Activated naive CD4-positive, alpha-beta T cell treated with anti-CD3 and anti-CD28 coated beads, Interleukin-2, amount 50 U/mL, for 72 hours (primary cell): ENCODE data around the gene RABL6. TPM values are rescaled to one million over a fixed set of nuclear protein-coding genes. Genes with fewer than 3 reads are reported as not detected.
"Not testable (repeated sequence)": the region's sequence is repeated elsewhere in the genome, so short reads cannot be mapped to it uniquely, and the experiment has no call there.

Experiments used
- ATAC-seq, 2 donors: fragments of 150-1000 bp; cut with Tn5 transposase; 2 replicates each; pipeline ENCODE4 v1.10.0; 2021; ENCODE audit warnings: mild to moderate bottlenecking in 2 of 2, moderate library complexity in 2 of 2
- DNase-seq, 2 donors: peaks; one replicate each; pipeline ENCODE4 v3.0.0; 2021 to 2022; ENCODE audit warnings: low spot score in 2 of 2
- H3K27ac Mint-ChIP-seq, 2 donors: one replicate each; pipeline ENCODE4 v1.8.0; 2022; ENCODE audit warnings: mild to moderate bottlenecking in 2 of 2, mixed read lengths in 2 of 2
- H3K36me3 Mint-ChIP-seq, 2 donors: one replicate each; pipeline ENCODE4 v1.8.0; 2022; ENCODE audit warnings: mixed read lengths in 2 of 2
- H3K9me3 Mint-ChIP-seq, 2 donors: one replicate each; pipeline ENCODE4 v1.8.0; 2022; ENCODE audit warnings: mixed read lengths in 2 of 2
- total RNA-seq, 2 donors: library from RNA; stranded (reverse); gene quantifications; one replicate each; pipeline ENCODE4 v1.2.3, GENCODE V29; 2022

Gene RABL6
- total RNA-seq, 2 donors from 2014 or later = 79.3 to 101 TPM

- Mint-ChIP-seq H3K36me3 (peaks cover 0 to 6% of the 10 kb centered on the region in 2 donors), H3K9me3 (no peaks in the 10 kb centered on the region), H3K27ac (no peak overlapping the region)
- DNase-seq (peak in 1 of 2 donors; percentile 52), ATAC-seq (no peak)
Measured at GRCh38 chr9:136823136-136824046, 15.6 kb downstream of the RABL6 start.

GRCh38 chr9:136824496-136825225 is 16.9 kb downstream of the RABL6 start:
- H3K27ac Mint-ChIP-seq = no peak overlapping the region
- H3K9me3 Mint-ChIP-seq = no peaks in the 10 kb centered on the region
- no peak for ATAC-seq
- peak in 1 of 2 donors; percentile 49 for DNase-seq
- H3K36me3 Mint-ChIP-seq = peaks cover 0 to 6% of the 10 kb centered on the region in 2 donors

- no peak overlapping the region for H3K27ac Mint-ChIP-seq
- peaks cover 0 to 6% of the 10 kb centered on the region in 2 donors for H3K36me3 Mint-ChIP-seq
- ATAC-seq = no peak
- H3K9me3 Mint-ChIP-seq = no peaks in the 10 kb centered on the region
- DNase-seq = no peak
Measured at GRCh38 chr9:136825295-136826187, 17.8 kb downstream of the RABL6 start.

- no peak overlapping the region for H3K27ac Mint-ChIP-seq
- no peaks in the 10 kb centered on the region for H3K9me3 Mint-ChIP-seq
- peaks cover 0 to under 1% of the 10 kb centered on the region in 2 donors for H3K36me3 Mint-ChIP-seq
- no peak for ATAC-seq
- DNase-seq = no peak
Measured at GRCh38 chr9:136826188-136826541, 18.4 kb downstream of the RABL6 start.

- no peaks in the 10 kb centered on the region for H3K36me3 Mint-ChIP-seq
- no peak overlapping the region for H3K27ac Mint-ChIP-seq
- H3K9me3 Mint-ChIP-seq = no peaks in the 10 kb centered on the region
- no peak for ATAC-seq
- DNase-seq = no peak
Measured at GRCh38 chr9:136826703-136827582, 19.2 kb downstream of the RABL6 start.

- ATAC-seq (no peak), DNase-seq (no peak)
- Mint-ChIP-seq H3K9me3 (no peaks in the 10 kb centered on the region), H3K27ac (no peak overlapping the region), H3K36me3 (no peaks in the 10 kb centered on the region)
Measured at GRCh38 chr9:136827794-136828473, 20.2 kb downstream of the RABL6 start.

- Mint-ChIP-seq H3K27ac (no peak overlapping the region), H3K36me3 (no peaks in the 10 kb centered on the region), H3K9me3 (no peaks in the 10 kb centered on the region)
- DNase-seq (no peak), ATAC-seq (no peak)
Measured at GRCh38 chr9:136828474-136829140, 20.9 kb downstream of the RABL6 start.

GRCh38 chr9:136829412-136829811 is 21.7 kb downstream of the RABL6 start:
- no peaks in the 10 kb centered on the region for H3K9me3 Mint-ChIP-seq
- DNase-seq (peak in 1 of 2 donors; percentile 55), ATAC-seq (no peak)
- no peaks in the 10 kb centered on the region for H3K36me3 Mint-ChIP-seq
- H3K27ac Mint-ChIP-seq = peak overlapping the region in 1 of 2 donors; percentile 54

GRCh38 chr9:136829981-136830885 is 22.5 kb downstream of the RABL6 start:
- Mint-ChIP-seq H3K36me3 (no peaks in the 10 kb centered on the region), H3K9me3 (no peaks in the 10 kb centered on the region), H3K27ac (peak overlapping the region in 1 of 2 donors; percentile 61)
- DNase-seq (peak in 1 of 2 donors; percentile 49), ATAC-seq (no peak)

- no peaks in the 10 kb centered on the region for H3K9me3 Mint-ChIP-seq
- ATAC-seq = no peak
- no peak for DNase-seq
- H3K27ac Mint-ChIP-seq = peak overlapping the region in 1 of 2 donors; percentile 61
- no peaks in the 10 kb centered on the region for H3K36me3 Mint-ChIP-seq
Measured at GRCh38 chr9:136831002-136831719, 23.4 kb downstream of the RABL6 start.

GRCh38 chr9:136831720-136832104 is 24.0 kb downstream of the RABL6 start:
- Mint-ChIP-seq H3K36me3 (no peaks in the 10 kb centered on the region), H3K27ac (no peak overlapping the region), H3K9me3 (no peaks in the 10 kb centered on the region)
- ATAC-seq = no peak
- no peak for DNase-seq

GRCh38 chr9:136832581-136832980 is 24.8 kb downstream of the RABL6 start:
- no peak for DNase-seq
- no peak for ATAC-seq
- Mint-ChIP-seq H3K27ac (no peak overlapping the region), H3K9me3 (no peaks in the 10 kb centered on the region), H3K36me3 (no peaks in the 10 kb centered on the region)

- H3K27ac Mint-ChIP-seq, H3K36me3 Mint-ChIP-seq, ATAC-seq: not testable (repeated sequence)
Measured at GRCh38 chr9:136833381-136834048, 25.8 kb downstream of the RABL6 start.

More at GRCh38 chr9:136833381-136834048, 25.8 kb downstream of the RABL6 start:
- not testable (repeated sequence) for H3K9me3 Mint-ChIP-seq
- peak in 1 of 2 donors; percentile 55 for DNase-seq
